T-helper 1 cell (primary cell): ENCODE results near the gene TBCD.

ENCODE experiments used
- DNase-seq, 5 donors: peaks; one replicate each; pipeline ENCODE4 v3.0.0-alpha.2; 2012 to 2020
- total RNA-seq, 4 donors: gene quantifications; one replicate each; lab custom pipeline; 2026; lab: John Stamatoyannopoulos, UW

The TBCD gene
- total RNA-seq: 105 to 168 (median 156) reads per million in 4 donors

GRCh38 chr17:82751571-82752370 lies at the start of gene TBCD:
TBCD (plus strand) TSS chr17:82752065; CDS start chr17:82752194, 129 bp downstream.
- DNase-seq: peak; percentile 80 to 89 (median 87)

- DNase-seq: no peak
Measured at GRCh38 chr17:82702231-82702927, 49.5 kb upstream of the TBCD start.

DNA sequence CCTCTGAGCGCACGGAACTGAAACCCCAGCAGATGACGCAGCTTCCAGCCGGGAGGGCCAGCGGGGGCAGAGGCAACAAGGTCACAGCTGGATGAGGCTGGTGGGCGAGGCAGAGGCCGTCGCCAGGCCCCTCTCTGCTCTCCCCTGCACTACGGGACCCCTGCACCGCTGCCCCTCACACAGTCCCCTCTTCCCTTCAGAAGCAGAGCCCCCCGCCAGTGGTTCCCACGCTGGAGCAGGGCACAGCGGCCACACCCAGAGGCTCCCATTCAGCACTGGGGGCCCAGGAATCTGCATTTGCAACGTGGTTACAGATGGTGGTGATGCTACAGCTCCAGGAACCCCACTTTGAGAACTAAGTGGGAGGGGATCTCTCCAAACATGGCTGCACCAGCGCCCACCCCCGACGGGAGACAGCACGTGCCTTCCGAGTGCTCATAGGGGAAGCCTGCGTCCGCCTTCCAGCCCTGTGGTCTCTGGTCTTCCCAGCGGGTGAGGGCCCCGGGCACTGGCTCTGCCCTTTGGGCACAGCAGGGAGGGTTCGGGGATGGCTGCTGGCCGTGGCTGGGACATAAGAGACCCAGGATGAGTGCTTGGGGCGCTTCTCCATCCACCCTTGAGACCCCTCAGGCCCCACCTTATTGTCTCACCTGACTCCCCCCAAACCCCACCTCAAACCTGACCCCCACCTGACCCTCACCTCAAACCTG lies 48.7 kb upstream of the TBCD start:
- DNase-seq: no peak

- no peak for DNase-seq
Measured at GRCh38 chr17:82703935-82704865, 47.7 kb upstream of the TBCD start.

GRCh38 chr17:82704886-82705285 lies 47.0 kb upstream of the TBCD start:
- no peak for DNase-seq

DNA sequence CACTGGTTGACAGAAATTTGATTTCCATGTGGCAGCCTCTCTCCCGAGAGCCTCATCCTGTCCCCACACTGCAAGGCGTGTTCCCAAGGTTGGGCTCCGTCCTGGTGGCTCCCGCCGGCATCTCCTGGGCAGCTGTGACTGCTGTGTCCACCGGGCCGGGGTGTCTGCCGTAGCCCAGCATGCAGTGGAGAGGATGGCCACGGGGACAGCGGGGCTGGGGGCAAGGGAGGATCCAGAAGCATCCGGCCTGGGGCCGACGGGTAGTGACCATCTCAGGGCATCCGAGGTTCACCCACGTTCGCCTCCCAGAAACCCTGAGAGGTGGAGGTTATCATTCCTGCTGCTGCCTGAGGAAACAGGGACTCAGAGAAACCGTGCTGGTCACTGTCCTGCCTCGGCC lies 46.1 kb upstream of the TBCD start:
- DNase-seq: no peak

- DNase-seq: no peak
Measured at GRCh38 chr17:82709024-82709675, 42.7 kb upstream of the TBCD start.

- no peak for DNase-seq
Measured at GRCh38 chr17:82709676-82710498, 42.0 kb upstream of the TBCD start.

GRCh38 chr17:82710499-82711232 lies 41.2 kb upstream of the TBCD start:
- no peak for DNase-seq

DNA sequence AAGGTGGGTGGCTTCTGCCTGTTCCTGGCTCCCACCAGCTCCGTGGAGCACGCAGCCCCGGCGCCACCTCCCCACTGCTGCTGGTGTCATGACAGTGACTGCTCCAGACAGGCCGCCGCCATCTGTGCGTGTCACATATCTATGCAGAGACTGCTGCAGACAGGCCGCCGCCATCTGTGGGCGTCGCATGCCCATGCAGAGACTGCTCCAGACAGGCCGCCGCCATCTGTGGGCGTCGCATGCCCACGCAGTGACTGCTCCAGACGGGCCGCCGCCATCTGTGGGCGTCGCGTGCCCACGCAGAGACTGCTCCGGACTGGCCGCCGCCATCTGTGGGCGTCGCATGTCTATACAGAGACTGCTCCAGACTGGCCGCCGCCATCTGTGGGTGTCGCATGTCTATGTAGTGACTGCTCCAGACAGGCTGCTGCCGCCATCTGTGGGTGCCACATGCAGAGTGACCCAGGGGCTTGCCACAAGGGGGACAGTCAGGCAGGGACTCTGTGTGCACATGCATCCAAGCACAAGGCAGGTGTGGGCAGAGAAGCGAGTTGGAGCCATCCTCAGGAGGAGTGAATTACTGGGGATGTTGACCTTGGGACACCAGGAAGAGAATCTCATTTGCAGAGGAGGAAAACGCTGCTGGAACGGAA lies 38.7 kb upstream of the TBCD start:
- no peak for DNase-seq

DNA sequence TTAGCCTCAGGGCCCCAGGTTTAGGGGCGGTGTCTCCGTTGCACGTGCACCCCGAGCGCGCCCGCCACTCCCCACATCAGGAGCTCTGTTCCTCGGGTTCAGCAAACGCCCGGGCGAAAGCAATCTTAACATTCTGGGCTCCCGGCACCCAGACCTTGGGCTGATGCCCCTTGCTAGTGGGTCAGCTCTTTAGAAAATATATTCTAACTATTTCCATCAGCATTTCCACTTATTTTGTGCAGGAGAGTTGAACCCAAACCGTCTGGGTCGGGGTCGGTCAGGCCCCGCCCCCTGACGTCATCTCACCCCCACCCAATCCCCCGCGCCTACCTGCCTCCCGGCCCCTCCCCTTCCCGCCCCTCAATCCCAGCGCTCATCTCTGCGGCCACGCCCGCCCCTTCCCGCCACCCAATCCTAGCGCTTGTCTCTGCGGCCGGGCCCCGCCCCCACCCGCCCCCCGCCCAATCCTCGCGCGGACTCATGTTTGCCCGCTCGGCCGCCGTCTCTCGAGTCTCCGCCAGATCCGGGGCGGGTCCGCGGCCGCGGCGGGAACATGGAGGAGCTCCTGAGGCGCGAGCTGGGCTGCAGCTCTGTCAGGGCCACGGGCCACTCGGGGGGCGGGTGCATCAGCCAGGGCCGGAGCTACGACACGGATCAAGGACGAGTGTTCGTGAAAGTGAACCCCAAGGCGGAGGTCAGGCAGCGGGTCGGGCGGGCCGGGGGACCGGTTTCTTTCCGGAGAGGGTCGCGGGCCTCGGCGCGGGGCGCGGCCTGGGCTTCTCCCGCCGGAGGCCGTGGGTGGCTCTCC lies 35.5 kb upstream of the TBCD start, which contains the start of gene FN3KRP:
FN3KRP (plus strand) TSS at position 504 of the 808 bp plus-strand sequence; CDS start at position 554, 50 bp downstream.
- peak; percentile 85 to 97 (median 93) for DNase-seq

DNA sequence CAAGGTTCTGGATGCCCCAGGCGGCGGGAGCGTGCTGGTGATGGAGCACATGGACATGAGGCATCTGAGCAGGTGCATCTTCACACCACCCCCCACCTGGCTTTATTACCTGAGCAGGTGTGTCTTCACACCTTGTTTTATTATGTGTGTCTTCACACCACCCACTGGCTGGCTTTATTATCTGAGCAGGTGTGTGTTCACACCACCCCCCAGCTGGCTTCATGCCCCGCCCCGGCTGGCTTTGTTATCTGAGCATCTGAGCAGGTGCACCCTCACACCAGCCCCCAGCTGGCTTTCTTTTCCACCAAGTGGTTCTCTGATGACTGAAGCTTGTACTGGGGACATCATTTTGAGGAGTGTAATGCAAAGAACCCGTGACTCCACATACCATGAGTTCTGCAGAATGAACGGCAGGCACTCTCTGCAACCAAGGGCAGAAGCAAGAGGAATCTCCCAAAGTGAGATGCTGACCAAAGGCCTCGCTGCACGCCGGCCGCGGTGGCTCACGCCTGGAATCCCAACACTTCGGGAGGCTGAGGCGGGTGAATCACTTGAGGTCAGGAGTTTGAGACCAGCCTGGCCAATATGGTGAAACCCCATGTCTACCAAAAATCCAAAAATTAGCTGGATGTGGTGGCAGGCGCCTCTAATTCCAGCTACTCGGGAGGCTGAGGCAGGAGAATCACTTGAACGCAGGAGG lies 32.7 kb upstream of the TBCD start:
- DNase-seq: no peak

DNA sequence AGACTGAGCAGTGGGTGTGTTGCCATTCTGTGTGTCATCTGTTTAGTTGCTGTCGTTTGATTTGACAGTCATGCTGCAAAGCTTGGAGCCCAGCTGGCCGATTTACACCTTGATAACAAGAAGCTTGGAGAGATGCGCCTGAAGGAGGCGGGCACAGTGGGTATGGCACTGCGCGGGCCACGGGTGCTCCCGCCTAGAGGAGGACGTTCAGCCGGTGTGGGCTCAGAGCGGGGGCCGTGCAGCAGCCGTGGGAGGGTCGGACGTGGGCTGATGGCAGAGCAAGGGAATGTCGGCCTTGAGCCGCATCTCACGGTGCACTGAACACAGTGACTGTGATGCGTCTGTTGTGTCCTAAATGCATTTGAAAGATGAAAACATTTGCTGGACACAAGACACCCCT lies 31.7 kb upstream of the TBCD start:
- DNase-seq: no peak

DNA sequence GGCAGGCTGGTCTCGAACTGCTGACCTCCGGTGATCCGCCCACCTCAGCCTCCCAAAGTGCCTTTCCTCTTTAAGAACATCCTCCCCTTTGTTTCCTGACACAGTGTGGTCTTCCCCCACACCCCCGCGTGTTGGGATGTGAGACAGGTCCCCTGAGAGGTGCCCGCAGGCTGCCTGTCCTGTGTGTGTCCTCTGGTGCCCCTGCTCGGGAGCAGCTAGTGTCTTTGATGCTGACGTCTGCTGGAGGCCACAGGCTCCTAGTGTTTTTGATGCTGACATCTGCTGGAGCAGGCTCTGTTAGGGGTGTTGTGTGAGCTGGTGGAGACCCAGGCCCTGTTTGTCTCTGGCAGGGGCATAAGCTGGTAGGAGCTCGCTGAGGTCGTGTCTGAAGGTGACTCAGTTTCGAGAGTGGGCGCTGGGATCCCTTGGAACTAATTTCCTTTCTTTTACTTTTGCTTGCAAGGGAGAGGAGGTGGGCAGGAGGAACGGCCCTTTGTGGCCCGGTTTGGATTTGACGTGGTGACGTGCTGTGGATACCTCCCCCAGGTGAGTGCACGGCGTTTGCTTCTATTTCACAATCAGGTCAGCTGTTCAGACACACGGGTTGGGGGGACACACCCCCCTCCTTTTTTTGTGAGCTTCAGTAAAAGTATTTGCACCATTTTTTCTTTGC lies 29.4 kb upstream of the TBCD start:
- DNase-seq: no peak

- DNase-seq: no peak
Measured at GRCh38 chr17:82723169-82723807, 28.6 kb upstream of the TBCD start.

GRCh38 chr17:82726427-82726826 lies 25.4 kb upstream of the TBCD start:
- no peak for DNase-seq
